ENCODE data around the gene GABRR3. TPM values are rescaled to one million over a fixed set of nuclear protein-coding genes. Genes with fewer than 3 reads are reported as not detected.

The GABRR3 gene
- total and polyA plus RNA-seq, 2 donors (not counting 1 experiment from before 2014, with no cell fraction given): not detected

DNA sequence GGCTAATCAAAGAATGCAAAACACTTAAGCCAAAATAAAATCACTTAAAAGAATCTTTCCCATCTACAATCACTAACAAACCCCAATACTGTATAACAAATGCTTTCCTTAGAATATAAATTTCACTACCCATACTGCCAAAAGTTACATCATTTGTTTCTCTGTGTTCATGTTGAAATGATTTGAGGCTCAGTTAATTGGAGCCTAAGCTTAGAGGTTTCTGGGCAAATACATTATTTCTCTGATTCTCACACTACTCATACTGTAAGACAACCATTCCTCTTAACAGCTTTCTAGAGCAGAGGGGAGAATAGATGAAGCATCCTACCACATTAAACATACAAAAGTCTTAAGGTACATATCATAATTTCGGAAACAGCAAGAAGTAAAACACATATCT lies 65.0 kb downstream of the GABRR3 start:
- Histone ChIP-seq H4K20me1 (ENCODE audit: control insufficient read depth, extremely low read depth, insufficient read depth, low read length) (no peaks in the 10 kb centered on the region), H3K9ac (ENCODE audit: insufficient read depth, low read length) (no peak overlapping the region), H3K36me3 (ENCODE audit: control insufficient read depth, insufficient read depth, low read length) (no peaks in the 10 kb centered on the region), H3K4me3 (replicated peaks in 1 of 4; ENCODE audit: control extremely low read depth in 1 of 4, insufficient read depth in 1 of 4, low read depth in 3 of 4, low read length in 4 of 4) (peak overlapping the region in 1 of 4 experiments; percentile 71), H3K4me2 (ENCODE audit: extremely low read depth, insufficient read depth, low read length) (peak overlapping the region; percentile 37), H3K79me2 (ENCODE audit: control insufficient read depth, insufficient read depth, low read length) (peaks cover 23% of the 10 kb centered on the region), H3K9me3 (ENCODE audit: control insufficient read depth, insufficient read depth, low read depth, low read length) (no peaks in the 10 kb centered on the region), H3K27ac (ENCODE audit: insufficient read depth, low read length) (no peak overlapping the region), H2AFZ (ENCODE audit: low read length) (no peak overlapping the region), H3K4me1 (ENCODE audit: control insufficient read depth, extremely low read depth, insufficient read depth, low read length) (no peaks in the 10 kb centered on the region), H3K27me3 (ENCODE audit: control insufficient read depth, insufficient read depth, low read length) (no peaks in the 10 kb centered on the region)
- no peak for TF ChIP-seq EZH2 (IDR thresholded peaks at IDR 0.05; ENCODE audit: low read length, missing control alignments)
- TF ChIP-seq, protein P1, sequence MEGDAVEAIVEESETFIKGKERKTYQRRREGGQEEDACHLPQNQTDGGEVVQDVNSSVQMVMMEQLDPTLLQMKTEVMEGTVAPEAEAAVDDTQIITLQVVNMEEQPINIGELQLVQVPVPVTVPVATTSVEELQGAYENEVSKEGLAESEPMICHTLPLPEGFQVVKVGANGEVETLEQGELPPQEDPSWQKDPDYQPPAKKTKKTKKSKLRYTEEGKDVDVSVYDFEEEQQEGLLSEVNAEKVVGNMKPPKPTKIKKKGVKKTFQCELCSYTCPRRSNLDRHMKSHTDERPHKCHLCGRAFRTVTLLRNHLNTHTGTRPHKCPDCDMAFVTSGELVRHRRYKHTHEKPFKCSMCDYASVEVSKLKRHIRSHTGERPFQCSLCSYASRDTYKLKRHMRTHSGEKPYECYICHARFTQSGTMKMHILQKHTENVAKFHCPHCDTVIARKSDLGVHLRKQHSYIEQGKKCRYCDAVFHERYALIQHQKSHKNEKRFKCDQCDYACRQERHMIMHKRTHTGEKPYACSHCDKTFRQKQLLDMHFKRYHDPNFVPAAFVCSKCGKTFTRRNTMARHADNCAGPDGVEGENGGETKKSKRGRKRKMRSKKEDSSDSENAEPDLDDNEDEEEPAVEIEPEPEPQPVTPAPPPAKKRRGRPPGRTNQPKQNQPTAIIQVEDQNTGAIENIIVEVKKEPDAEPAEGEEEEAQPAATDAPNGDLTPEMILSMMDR (conservative IDR thresholded peaks at IDR 0.05 in 1 of 2, IDR thresholded peaks at IDR 0.05 in 1 of 2; ENCODE audit: low read depth in 1 of 2, low read length in 2 of 2): no peak
- peak in 1 of 2 donors; percentile 21 for DNase-seq (ENCODE audit: low read depth in 2 of 2)

- H3K79me2 ChIP-seq (ENCODE audit: control insufficient read depth, insufficient read depth, low read length): peaks cover 23% of the 10 kb centered on the region
- no peak overlapping the region for H3K9ac ChIP-seq (ENCODE audit: insufficient read depth, low read length)
- no peaks in the 10 kb centered on the region for H3K27me3 ChIP-seq (ENCODE audit: control insufficient read depth, insufficient read depth, low read length)
- H3K36me3 ChIP-seq (ENCODE audit: control insufficient read depth, insufficient read depth, low read length): no peaks in the 10 kb centered on the region
- no peaks in the 10 kb centered on the region for H4K20me1 ChIP-seq (ENCODE audit: control insufficient read depth, extremely low read depth, insufficient read depth, low read length)
- H3K4me1 ChIP-seq (ENCODE audit: control insufficient read depth, extremely low read depth, insufficient read depth, low read length): no peaks in the 10 kb centered on the region
- H3K9me3 ChIP-seq (ENCODE audit: control insufficient read depth, insufficient read depth, low read depth, low read length): no peaks in the 10 kb centered on the region
- no peak overlapping the region for H2AFZ ChIP-seq (ENCODE audit: low read length)
- no peak for DNase-seq (ENCODE audit: low read depth in 2 of 2)
- TF ChIP-seq, protein P1 (conservative IDR thresholded peaks at IDR 0.05 in 1 of 2, IDR thresholded peaks at IDR 0.05 in 1 of 2; ENCODE audit: low read depth in 1 of 2, low read length in 2 of 2): no peak
- TF ChIP-seq EZH2 (IDR thresholded peaks at IDR 0.05; ENCODE audit: low read length, missing control alignments): no peak
- H3K4me3 ChIP-seq (replicated peaks in 1 of 4; ENCODE audit: control extremely low read depth in 1 of 4, insufficient read depth in 1 of 4, low read depth in 3 of 4, low read length in 4 of 4): no peak overlapping the region
- H3K27ac ChIP-seq (ENCODE audit: insufficient read depth, low read length): no peak overlapping the region
- peak overlapping the region; percentile 19 for H3K4me2 ChIP-seq (ENCODE audit: extremely low read depth, insufficient read depth, low read length)
These were observed 65.6 kb downstream of the GABRR3 start for GRCh38 chr3:97969541-97969940.

DNA sequence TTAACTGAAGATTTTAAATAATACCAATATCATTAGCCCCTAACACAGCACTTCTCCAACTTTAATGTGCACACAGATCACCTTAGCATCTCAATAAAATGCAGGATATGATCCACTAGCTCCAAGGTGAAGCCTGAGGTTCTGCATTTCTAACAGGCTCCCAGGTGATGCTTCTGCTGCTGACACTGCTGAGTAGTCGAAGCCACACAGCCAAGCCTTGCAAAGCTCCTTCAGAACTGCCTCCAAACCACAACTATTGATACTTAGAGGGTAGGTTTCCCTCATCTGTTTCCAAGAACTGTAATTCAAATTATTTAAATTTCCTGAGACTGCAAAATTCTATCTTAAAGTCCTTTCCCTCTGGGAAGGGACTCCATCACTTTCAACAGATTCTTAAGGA lies 66.7 kb downstream of the GABRR3 start:
- no peaks in the 10 kb centered on the region for H3K9me3 ChIP-seq (ENCODE audit: control insufficient read depth, insufficient read depth, low read depth, low read length)
- H3K79me2 ChIP-seq (ENCODE audit: control insufficient read depth, insufficient read depth, low read length): peaks cover 23% of the 10 kb centered on the region
- no peak overlapping the region for H3K9ac ChIP-seq (ENCODE audit: insufficient read depth, low read length)
- TF ChIP-seq EZH2 (IDR thresholded peaks at IDR 0.05; ENCODE audit: low read length, missing control alignments): no peak
- TF ChIP-seq, protein P1 (conservative IDR thresholded peaks at IDR 0.05 in 1 of 2, IDR thresholded peaks at IDR 0.05 in 1 of 2; ENCODE audit: low read depth in 1 of 2, low read length in 2 of 2): no peak
- H4K20me1 ChIP-seq (ENCODE audit: control insufficient read depth, extremely low read depth, insufficient read depth, low read length): no peaks in the 10 kb centered on the region
- H3K27me3 ChIP-seq (ENCODE audit: control insufficient read depth, insufficient read depth, low read length): no peaks in the 10 kb centered on the region
- no peak for DNase-seq (ENCODE audit: low read depth in 2 of 2)
- no peak overlapping the region for H3K4me2 ChIP-seq (ENCODE audit: extremely low read depth, insufficient read depth, low read length)
- no peak overlapping the region for H3K4me3 ChIP-seq (replicated peaks in 1 of 4; ENCODE audit: control extremely low read depth in 1 of 4, insufficient read depth in 1 of 4, low read depth in 3 of 4, low read length in 4 of 4)
- H2AFZ ChIP-seq (ENCODE audit: low read length): no peak overlapping the region
- no peak overlapping the region for H3K27ac ChIP-seq (ENCODE audit: insufficient read depth, low read length)
- H3K36me3 ChIP-seq (ENCODE audit: control insufficient read depth, insufficient read depth, low read length): no peaks in the 10 kb centered on the region
- H3K4me1 ChIP-seq (ENCODE audit: control insufficient read depth, extremely low read depth, insufficient read depth, low read length): no peaks in the 10 kb centered on the region
